NCI-H2196 (cell line): ENCODE data around the gene MACROH2A2.
"Not testable (repeated sequence)": the region's sequence is repeated elsewhere in the genome, so short reads cannot be mapped to it uniquely, and the experiment has no call there.

Experiments
- DNase-seq: peaks from one replicate; lab custom pipeline; 2025; ENCODE audit not compliant: unreplicated experiment; lab: John Stamatoyannopoulos, UW

The MACROH2A2 gene

DNA sequence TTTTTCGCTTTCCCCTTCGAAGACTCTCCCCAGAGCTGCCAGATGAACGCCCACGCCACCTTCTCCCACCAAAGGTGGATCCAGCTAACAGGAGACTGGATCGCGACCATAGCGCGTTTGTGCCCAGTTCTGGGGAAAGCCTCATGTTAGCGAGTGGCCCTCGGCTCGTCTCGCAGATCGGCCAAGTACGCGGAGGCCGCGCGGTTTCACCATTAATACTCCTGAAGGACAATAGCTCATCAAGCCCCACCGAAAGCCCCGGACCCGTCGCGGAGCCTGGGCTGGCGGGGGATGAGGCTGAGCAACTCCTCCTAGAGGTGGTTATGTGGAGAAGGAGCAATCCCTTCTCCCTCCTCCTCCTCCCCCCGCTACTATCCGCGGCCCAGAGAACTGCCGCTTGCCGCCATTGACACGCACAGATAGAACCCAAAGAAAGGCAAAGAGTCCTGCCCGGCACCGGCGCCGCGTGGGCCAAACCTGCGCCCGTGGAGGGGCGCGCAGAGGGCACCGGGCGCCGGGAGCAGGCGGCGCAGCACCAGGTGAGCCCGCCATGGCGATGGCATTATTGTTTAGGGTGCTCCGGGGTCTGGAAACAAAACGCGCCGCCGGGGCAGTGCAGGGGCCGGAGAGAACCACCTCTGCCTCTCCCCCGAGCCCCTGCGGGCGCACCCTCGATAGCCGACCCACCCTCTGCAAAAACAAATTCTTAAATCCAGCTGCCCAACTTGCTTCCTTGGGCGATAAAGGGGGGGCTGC, at the start of gene MACROH2A2:
Gene MACROH2A2 (plus strand): TSS at position 385 of the 756 bp plus-strand sequence. CDS start 22,813 bp downstream, outside the sequence.
- peak; percentile 3 for DNase-seq

DNA sequence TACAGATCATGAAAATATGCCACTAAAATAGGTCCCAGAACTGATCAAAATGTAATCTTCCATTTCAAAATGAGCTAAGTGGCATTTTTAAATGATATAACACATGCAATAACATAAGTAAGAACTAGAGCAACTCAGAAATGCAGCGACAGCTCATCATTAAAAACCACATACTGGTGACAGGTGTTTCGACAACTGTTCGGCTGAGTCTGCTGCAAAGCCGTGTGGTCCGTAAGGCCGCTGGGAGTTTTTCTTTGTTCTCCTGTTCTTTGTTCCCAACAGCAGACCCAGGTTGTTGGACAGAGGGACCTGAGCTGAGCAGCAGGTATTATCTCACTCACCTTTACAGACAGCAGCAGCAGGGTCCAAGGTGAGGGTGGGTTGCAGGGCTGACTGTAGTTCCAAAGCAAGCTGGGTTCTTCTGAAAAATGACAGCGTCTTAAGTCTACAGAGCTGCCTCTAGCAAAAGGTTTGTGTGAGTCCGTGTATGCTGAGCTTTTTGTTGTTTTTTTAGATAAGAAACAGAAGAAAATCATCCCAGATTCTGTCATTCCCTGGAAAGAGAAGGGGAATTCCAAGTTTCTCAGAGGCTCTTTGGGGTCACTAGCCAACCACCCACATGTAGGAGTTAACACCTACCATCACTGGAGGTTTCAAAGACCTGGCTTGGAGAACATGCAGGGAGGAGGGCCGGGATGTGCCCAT, 45.4 kb upstream of the MACROH2A2 start:
- DNase-seq = no peak

DNA sequence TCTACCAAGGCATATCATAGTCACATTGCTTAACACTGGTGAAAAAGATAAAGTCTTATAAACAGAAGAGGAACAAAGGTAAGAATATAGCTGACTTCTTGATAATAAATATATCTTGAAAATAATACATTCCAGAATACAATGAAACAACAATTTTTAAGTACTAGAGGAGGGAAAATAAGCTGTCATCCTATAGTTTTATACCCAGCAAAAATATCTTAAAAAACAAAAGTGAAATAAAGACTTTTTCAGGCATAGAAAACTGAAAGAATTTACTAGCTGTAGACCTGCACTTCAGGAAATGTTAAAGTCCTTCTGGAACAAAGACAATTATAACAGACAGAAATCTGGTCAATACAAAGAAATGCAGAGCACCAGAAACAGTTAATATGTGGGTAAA, 21.4 kb upstream of the MACROH2A2 start:
- DNase-seq = no peak

DNA sequence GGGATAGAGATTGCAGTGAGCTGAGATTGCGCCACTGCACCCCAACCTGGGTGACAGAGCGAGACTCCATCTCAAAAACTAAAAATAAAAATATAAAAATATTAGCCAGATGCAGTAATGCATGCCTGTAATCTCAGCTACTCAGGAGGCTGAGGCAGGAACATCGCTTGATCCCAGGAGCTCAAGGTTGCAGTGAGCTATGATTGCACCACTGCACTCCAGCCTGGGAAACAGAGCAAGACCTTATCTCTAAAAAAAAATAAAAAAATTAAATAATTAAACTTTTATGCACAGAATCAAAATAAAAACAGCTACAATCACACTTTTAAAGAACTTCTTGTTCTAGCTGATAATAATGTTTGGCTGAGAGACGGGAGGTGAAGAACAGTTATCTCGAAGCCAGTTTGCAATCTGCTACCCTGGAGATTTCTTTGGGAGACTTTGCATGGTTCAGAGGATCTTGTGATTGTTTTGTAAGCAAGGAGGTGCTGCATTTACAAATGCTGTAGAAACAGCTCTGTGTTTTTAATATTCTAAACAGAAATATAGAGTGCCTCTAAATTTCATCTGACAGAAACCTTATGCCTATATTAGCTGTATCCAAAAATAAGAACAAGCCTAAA, 19.9 kb upstream of the MACROH2A2 start:
- no peak for DNase-seq

DNA sequence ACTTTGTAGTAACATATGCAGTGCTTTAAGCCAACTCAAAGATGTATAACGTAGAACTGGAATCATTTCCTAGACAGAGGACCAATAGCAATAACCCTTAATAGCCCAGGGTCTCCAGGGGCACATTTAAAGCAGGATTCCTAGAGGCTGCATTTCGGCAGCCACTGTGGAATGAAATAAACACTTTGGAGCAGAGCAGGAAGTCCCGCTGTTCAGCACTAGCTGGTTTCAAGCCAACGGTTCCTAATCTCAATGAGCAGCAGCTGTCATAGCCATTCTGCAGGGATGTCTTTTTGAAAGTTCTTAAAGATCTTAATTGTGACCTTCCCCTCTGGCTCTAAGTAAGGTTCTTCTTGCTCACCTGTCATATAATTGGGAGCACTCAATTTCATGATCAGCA, 18.4 kb upstream of the MACROH2A2 start:
- no peak for DNase-seq

DNA sequence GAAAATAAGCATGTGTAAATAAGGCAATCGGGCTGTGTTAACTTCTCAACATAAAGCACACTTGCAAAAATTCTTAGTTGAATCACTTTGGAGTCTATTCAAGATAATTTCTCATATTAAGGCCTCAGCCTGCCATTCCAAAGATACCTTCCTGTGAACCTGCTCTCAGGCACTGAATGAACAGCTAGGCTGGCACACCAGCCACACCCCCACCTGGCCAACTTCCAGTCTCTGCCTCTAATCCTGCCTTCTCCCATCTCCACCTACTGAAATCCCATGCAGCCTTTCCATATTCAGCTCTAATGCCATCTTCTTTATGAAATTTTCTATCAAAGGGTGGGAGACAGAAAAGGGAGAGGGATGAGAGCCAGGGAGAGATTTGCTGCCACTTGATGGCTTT, 17.1 kb upstream of the MACROH2A2 start:
- no peak for DNase-seq

DNA sequence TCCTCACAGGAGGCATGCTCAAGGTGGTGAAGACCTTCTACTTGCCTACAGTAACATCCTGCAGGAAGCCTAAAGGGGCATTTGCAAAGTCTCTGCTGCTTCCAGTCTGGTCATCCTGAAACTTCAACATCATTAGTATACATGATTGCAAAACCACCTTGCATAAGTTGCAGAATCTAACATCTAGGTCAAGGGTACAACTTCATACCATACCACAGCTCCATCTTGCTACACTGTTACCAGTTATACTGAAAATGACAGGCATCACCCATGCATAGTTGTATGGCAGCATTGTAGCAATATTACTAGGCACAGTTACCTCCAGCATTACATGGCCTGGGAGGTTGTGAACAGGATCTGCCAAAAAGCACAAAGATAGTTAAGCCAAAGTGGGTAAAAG, 13.7 kb upstream of the MACROH2A2 start:
- no peak for DNase-seq

DNA sequence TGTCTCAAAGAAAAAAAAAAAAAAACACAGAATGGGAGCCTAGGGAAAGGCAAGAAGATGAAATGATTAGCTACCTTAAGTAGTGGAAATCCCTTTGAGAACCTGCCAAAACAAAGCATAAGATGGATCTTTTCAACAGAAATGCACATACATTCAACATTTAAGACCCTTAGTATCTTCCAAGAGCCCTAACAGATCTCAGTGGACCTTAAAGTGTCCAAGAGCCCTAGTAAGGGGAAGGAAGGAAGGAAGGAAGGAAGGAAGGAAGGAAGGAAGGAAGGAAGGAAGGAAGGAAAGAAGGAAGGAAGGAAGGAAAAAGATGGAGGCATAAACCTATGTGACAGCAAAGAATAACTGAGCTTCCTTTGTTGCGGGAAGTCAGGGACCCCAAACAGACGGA, 11.6 kb upstream of the MACROH2A2 start:
- DNase-seq = no peak

DNA sequence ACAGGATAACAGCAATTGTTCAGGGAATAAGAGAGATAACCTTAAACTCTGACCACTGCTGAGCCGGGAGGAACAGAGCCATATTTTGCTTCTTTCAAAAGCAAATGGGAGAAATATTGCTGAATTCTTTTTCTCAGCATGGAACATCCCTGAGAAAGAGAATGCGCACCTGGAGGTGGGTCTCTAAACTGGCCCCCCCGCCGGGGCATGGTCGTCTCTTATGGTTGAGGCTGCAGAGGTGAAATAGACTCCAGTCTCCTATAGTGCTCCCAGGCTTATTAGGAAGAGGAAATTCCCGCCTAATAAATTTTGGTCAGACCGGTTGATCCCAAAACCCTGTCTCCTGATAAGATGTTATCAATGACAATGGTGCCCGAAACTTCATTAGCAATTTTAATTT, 10.9 kb upstream of the MACROH2A2 start:
- not testable (repeated sequence) for DNase-seq

DNA sequence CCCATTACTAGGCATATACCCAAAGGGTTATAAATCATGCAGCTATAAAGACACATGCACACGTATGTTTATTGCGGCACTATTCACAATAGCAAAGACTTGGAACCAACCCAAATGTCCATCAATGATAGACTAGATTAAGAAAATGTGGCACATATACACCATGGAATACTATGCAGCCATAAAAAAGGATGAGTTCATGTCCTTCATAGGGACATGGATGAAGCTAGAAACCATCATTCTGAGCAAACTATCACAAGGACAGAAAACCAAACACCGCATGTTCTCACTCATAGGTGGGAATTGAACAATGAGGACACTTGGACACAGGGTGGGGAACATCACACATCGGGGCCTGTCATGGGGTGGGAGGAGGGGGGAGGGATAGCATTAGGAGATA, 5.6 kb upstream of the MACROH2A2 start:
- not testable (repeated sequence) for DNase-seq

DNA sequence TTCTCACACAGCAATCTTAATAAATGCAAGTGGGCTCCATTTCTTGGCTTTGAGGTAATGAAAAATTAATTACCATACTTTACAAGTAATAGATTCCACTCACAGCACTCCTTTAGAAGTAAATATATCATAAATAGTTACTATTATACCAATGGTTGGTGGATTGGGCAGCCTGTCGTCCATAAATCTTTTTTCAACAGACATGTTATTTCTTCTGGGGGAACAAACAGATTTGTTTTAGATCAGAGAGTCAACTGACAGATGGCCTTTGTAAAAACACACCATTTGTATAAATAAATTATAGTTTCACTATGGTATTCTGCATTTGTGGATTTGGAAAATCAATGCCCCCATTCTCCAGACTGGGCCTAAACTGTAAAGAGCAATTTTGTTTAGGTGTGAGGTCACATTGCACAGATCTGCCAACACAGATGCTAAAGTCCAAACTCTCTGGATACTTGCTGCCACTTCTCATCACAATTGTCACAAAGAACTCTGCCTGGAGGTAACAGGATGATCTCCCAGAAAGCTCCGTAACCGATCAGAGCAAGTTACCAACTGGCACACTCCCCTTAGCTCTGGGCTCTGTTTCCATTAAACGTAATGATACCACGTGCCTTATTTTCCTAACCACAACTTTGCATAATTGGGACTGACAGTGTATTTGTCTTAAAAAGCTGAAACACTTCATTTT, 4.5 kb upstream of the MACROH2A2 start:
- no peak for DNase-seq

DNA sequence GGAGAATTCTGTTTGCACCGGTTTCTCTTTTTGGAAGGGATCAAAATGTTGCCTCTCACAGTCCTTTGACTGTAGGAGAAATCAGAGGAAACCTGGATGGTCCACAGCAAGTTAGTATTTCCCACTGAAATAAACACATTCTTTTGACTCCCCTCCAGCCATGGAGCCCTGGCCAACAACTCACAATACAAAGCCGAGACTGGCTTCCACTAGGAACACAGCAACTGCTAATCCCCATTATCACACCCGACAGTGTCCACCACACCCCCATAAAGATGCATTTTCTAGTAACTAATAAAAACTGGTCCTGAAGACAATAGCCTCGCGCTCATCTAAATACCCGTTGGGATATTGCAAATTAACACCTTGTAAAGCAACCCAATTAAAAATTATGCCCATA, 798 bp upstream of the MACROH2A2 start:
- DNase-seq = no peak

DNA sequence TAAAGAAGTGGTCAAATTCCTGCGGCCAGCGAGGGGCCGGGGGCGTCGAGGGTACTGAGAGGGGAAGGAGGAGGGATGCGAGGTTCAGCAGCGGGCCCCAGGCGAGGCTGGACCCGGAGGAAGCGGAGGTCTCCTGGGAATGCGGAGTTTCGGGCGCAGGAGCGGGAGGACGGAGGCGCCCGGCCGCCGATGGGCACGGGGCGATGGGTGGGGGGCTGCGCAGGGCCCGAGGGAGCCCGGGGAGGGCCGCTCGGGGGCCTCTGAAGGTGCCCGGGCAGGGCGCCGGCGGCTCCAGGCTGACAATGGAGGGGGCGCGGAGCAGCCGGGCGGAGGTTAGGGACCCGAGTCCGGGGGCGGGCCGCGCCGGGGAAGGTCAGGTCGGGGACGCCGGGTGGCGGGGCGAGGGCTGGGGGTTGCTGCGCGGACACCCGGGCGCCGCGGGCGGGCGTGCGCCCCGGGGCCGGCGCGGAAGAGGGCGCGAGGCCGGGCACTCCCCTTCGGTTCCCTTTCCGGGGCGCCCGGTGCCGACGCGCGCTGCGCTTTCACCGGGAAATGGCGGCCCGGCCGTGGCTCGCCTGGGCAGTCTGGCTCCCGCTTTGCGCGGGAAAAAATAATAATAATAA, 683 bp downstream of the MACROH2A2 start:
- DNase-seq = no peak

DNA sequence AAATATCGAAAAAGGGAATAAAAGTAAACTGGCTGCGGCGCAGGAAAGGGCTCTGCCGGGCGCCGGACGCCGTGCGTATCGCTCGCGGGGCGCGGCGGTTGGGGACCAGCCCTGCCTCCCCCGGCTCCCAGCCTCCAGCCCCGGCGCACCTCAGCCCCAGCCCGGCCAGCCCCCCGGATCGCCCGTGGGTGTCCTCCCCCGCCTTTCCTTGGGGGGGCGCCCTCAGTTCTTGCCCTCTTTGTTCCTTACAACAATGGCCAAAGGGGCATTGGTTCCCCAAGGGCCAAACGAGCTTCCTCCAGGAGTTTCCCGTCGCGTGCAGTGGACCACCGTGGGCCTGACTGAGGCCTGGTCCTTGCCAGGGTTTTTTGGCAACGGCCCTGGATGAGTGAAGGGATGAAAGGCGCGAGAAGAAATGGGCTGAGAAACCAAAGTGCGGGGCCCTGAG, 1.2 kb downstream of the MACROH2A2 start:
- DNase-seq = no peak

DNA sequence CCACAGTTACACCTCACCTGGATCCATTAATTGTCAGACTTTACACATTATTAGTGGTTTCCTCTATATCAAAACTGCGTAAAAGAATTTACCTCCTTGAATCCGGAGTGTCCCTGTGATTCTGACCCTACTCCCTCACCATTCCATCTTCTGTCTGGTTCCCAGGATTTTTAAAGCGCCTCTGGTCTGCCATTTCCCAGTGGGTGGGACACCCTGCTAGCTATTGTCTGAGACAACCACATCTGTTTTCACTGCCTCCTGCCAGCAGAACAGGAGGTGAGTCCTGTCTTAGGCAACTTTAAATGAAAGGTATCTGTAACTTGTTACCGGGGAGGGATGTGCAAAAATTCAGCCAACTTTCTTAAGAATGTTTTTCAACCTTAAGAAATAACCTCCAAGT, 2.3 kb downstream of the MACROH2A2 start:
- no peak for DNase-seq

DNA sequence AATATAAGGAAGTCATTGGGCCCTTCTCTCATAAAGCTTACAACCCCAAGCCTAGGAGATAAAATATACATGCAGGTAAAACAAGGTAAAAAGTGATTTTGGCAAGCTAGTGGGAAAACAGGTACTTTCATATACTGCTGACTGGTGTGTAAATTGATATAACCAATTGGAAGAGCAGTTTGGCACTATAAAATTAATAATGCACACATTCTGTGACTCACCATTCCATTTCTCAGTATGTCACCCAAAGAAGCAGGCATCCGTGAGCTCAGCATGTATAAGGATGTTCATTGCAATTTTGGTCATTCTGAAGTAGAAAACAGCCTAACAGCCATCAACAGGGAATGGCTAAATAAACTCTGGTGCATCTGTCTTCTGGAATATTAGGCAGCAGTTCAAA, 2.9 kb downstream of the MACROH2A2 start:
- no peak for DNase-seq

DNA sequence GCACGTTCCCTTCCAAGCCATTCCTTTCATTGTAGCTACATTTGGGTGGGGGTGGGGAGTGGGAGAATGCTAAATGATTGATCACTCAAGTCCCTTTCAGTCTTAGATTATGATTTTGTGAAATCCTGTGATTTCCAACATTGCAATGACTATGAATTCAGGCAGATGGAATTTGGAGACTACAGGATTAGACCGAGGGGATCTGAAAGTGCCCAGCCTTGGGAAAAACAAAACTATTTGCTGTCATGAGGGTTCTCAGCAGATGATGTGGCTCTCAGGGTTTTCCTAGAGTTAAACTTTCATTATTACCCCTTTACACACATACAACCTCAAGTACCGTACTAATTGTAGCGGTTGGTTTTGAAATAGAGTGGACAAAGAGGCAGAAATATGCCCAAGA, 4.7 kb downstream of the MACROH2A2 start:
- DNase-seq = no peak

DNA sequence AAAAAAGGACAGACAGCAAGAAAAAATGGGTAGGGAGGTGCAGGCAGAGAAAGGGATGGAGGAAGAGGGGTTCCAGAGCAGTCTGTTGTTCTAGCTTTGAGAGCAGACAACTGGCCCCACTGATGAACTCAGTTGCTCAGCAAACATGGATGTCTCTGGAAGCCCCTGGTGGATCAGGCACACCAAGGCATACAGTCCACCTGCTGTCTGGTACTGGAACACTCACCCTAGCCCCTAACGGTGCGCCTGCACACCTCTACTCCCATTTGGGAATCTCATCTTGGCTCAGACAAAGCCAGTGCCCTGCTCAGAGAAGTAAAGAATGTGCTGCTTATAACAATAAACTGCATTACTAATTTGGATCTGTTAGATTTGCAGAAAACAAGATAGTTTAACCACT, 7.7 kb downstream of the MACROH2A2 start:
- DNase-seq = no peak

DNA sequence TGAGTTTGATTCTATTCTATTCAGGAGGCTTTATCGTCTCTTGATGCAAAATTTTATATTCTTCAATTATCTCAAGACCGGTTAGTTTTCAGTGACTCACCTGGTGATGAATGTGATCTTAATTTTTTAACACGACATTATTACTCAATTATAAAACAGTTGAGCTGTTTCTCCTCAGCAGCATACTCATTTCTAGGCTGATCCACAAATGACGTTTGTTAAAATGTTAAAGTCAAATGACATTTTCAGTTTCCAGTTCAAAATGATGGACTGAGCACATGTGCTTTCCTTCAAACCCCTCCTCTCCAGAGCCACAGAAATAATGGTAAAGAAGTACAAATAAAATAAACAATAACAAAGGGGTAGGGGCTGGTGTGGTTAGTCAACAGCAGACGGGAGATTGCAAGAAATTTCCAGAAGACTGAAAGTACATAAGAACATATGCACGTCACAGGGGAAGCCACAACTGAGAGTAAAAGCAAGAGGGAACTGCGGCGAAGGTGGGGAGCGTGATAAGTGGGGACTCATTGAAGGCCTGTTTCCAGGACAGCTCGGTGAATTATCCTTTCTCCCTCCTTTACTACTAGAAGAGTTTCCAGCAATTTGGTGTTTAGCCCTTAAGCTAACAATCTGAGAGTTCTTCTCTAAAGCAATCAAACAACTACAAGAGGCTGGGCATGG, 10.9 kb downstream of the MACROH2A2 start:
- no peak for DNase-seq

DNA sequence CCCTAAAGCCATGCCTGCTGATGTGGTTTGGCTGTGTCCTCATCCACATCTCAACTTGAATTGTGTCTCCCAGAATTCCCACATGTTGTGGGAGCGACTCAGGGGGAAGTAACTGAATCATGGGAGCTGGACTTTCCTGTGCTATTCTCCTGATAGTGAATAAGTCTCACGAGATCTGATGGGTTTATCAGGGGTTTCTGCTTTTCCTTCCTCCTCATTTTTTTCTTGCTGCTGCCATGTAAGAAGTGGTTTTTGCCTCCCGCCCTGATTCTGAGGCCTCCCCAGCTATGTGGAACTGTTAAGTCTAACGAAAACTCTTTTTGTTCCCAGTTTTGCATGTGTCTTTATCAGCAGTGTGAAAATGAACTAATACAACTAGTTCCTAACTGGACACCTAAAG, 11.8 kb downstream of the MACROH2A2 start:
- DNase-seq = no peak
